HUES6 (cell line): Measurements from ENCODE around the gene GCNT4.

ENCODE experiments used
- H3K27ac ChIP-seq: 2 replicates; pipeline ENCODE4 v1.7.0; 2013; ENCODE audit warnings: low read depth, mild to moderate bottlenecking, low read length, inconsistent platforms
- H3K27me3 ChIP-seq: 2 replicates; pipeline ENCODE4 v1.6.1; 2013; ENCODE audit warnings: low read length; ENCODE audit not compliant: control insufficient read depth, insufficient read depth
- H3K36me3 ChIP-seq: 2 replicates; pipeline ENCODE4 v1.6.1; 2013; ENCODE audit warnings: low read length; ENCODE audit not compliant: control insufficient read depth, insufficient read depth
- H3K4me1 ChIP-seq: 2 replicates; pipeline ENCODE4 v1.6.1; 2013; ENCODE audit warnings: low read length; ENCODE audit not compliant: control insufficient read depth, insufficient read depth
- H3K4me3 ChIP-seq: 2 replicates; pipeline ENCODE4 v1.5.1; 2013; ENCODE audit warnings: low read depth, low read length
- H3K9ac ChIP-seq: one replicate; pipeline ENCODE4 v1.6.1; 2013; ENCODE audit warnings: mild to moderate bottlenecking, low read length
- H3K9me3 ChIP-seq: 2 replicates; pipeline ENCODE4 v1.6.1; 2013; ENCODE audit warnings: low read depth, low read length; ENCODE audit not compliant: control insufficient read depth, insufficient read depth

The GCNT4 gene

DNA sequence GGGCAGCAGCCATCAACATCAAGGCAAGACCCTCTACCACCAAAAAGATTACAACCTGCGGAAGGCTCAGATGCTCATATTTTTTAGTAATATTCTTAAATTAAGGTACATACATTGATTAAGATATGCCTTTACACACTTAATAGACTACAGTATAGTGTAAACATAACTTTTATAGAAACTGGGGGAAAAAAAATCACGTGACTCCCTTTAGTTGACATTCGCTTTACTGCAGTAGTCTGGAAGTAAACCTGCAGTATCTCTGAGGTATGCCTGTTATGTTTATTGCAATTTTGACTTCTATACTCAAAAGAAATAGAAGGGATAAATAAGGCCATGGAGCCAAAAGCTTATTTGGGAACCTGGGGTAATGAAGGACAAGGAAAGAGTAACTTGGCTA, 15.1 kb upstream of the GCNT4 start:
- Histone ChIP-seq H3K4me3 (no peak overlapping the region), H3K9me3 (no peaks in the 10 kb centered on the region), H3K36me3 (no peaks in the 10 kb centered on the region), H3K27ac (no peak overlapping the region), H3K27me3 (no peaks in the 10 kb centered on the region), H3K9ac (no peak overlapping the region), H3K4me1 (no peaks in the 10 kb centered on the region)

DNA sequence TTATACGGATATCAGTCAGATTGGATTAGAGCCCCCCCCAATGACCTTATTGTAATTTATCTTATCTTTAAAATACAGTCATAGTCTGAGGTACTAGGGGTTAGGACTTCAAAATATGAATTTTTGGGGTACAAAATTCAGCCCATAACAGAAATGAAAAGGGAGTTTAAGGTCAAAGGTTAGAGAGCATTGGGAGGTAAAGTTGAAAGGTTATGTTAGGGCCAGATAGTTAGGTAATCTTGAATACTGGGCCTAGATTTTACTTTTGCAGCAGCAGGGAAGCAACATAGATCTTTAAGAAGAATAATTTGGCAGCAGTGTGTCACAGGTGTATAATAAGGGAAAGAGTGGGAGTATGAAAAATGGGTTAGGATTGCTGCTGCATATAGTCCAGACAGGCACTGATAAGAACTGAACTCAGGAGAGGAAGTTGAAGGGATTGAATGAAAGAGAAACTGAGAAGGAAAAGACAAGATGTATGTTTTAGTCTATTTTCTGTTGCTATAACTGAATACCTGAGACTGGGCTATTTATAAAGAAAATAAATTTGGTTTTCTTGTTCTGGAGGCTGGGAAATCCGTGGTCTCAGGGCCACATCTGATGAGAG, 10.7 kb upstream of the GCNT4 start:
- no peaks in the 10 kb centered on the region for H3K9me3 ChIP-seq
- H3K9ac ChIP-seq, result no peak overlapping the region
- H3K27me3 ChIP-seq, result no peaks in the 10 kb centered on the region
- H3K27ac ChIP-seq, result no peak overlapping the region
- H3K4me1 ChIP-seq, result no peaks in the 10 kb centered on the region
- H3K36me3 ChIP-seq, result no peaks in the 10 kb centered on the region
- no peak overlapping the region for H3K4me3 ChIP-seq

DNA sequence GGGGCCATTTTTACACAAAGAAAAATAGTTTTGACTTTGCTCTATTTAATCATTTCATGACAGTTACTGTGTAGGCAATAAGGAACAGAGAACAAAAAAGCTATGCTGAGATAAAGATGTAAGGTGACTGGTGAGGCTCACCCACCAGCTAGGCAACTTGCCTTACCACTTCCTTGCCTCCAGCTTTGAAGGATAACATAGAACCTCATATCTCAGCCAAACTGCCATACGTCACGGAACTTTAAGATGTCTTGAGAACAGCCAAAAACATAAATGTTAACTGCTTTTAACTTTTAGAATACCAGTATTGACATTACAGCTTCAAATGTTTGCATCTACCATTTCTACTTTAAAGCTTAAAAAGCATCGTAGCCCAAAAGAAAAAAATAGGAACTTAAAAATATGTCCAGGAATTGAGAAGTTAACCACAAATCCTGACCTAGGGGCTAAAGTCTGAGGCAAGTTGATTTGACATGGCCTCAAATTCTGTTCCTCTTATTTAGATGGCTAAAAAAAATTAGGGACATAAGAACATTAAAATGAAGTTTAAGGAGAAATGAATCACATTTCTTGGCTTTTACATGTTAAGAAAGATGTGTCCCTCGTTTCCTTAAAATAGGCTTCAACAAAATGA, 7.7 kb upstream of the GCNT4 start:
- Histone ChIP-seq H3K9ac (no peak overlapping the region), H3K27me3 (no peaks in the 10 kb centered on the region), H3K4me1 (peaks cover 16% of the 10 kb centered on the region), H3K27ac (no peak overlapping the region), H3K9me3 (no peaks in the 10 kb centered on the region), H3K36me3 (no peaks in the 10 kb centered on the region), H3K4me3 (no peak overlapping the region)

- Histone ChIP-seq H3K27me3 (peaks cover 9% of the 10 kb centered on the region), H3K9ac (no peak overlapping the region), H3K9me3 (no peaks in the 10 kb centered on the region), H3K4me3 (no peak overlapping the region), H3K27ac (no peak overlapping the region), H3K4me1 (peaks cover 25% of the 10 kb centered on the region), H3K36me3 (no peaks in the 10 kb centered on the region)
Observed at GRCh38 chr5:75058986-75059535, 6.7 kb upstream of the GCNT4 start.

- Histone ChIP-seq H3K36me3 (no peaks in the 10 kb centered on the region), H3K27me3 (peaks cover 24% of the 10 kb centered on the region), H3K9me3 (no peaks in the 10 kb centered on the region), H3K4me3 (no peak overlapping the region), H3K9ac (no peak overlapping the region), H3K4me1 (peaks cover 25% of the 10 kb centered on the region), H3K27ac (no peak overlapping the region)
Observed at GRCh38 chr5:75057561-75057960, 5.2 kb upstream of the GCNT4 start.

DNA sequence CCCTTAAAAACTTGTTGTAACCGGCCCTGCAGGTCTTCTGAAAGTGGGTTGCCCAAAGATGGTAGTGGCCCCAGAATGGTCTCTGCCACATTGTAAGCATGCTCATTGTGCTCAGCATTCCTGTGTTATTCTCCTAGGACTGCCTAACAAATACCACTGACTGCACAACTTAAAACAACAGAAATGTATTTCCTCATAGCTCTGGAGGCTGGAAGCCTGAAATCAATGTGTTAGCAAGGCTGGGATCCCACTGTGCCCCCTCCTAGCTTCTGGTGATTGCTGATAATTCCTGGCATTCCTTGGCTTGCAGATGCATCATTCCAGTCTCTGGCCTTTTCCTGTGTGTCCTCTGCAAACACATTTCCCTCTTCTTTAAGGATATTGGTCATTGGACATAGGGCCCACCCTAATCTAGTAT, 3.4 kb upstream of the GCNT4 start:
- peaks cover 43% of the 10 kb centered on the region for H3K27me3 ChIP-seq
- peak overlapping the region; percentile 5; the same call in 1 of the 2 replicates for H3K4me3 ChIP-seq
- no peaks in the 10 kb centered on the region for H3K36me3 ChIP-seq
- peaks cover 37% of the 10 kb centered on the region for H3K4me1 ChIP-seq
- H3K27ac ChIP-seq, result peak overlapping the region; percentile 64; the same call in 1 of the 2 replicates
- H3K9ac ChIP-seq, result peak overlapping the region; percentile 74
- no peaks in the 10 kb centered on the region for H3K9me3 ChIP-seq

GRCh38 chr5:75054134-75054930, 2.0 kb upstream of the GCNT4 start:
- no peaks in the 10 kb centered on the region for H3K9me3 ChIP-seq
- no peaks in the 10 kb centered on the region for H3K36me3 ChIP-seq
- peak overlapping the region; percentile 94 for H3K9ac ChIP-seq
- H3K27ac ChIP-seq, result peak overlapping the region; percentile 63; the same call in 1 of the 2 replicates
- peaks cover 45% of the 10 kb centered on the region for H3K27me3 ChIP-seq
- H3K4me1 ChIP-seq, result peaks cover 48% of the 10 kb centered on the region
- H3K4me3 ChIP-seq, result peak overlapping the region; percentile 86

- peak overlapping the region; percentile 94 for H3K9ac ChIP-seq
- H3K36me3 ChIP-seq, result no peaks in the 10 kb centered on the region
- peak overlapping the region; percentile 86 for H3K4me3 ChIP-seq
- peak overlapping the region; percentile 63; the same call in 1 of the 2 replicates for H3K27ac ChIP-seq
- H3K9me3 ChIP-seq, result no peaks in the 10 kb centered on the region
- peaks cover 48% of the 10 kb centered on the region for H3K4me1 ChIP-seq
- peaks cover 45% of the 10 kb centered on the region for H3K27me3 ChIP-seq
Observed at GRCh38 chr5:75053304-75054133, 1.2 kb upstream of the GCNT4 start.

GRCh38 chr5:75053054-75053303, 621 bp upstream of the GCNT4 start:
- H3K27me3 ChIP-seq, result peaks cover 45% of the 10 kb centered on the region
- no peaks in the 10 kb centered on the region for H3K9me3 ChIP-seq
- H3K9ac ChIP-seq, result peak overlapping the region; percentile 94
- peaks cover 48% of the 10 kb centered on the region for H3K4me1 ChIP-seq
- H3K36me3 ChIP-seq, result no peaks in the 10 kb centered on the region
- no peak overlapping the region for H3K27ac ChIP-seq
- H3K4me3 ChIP-seq, result peak overlapping the region; percentile 86

DNA sequence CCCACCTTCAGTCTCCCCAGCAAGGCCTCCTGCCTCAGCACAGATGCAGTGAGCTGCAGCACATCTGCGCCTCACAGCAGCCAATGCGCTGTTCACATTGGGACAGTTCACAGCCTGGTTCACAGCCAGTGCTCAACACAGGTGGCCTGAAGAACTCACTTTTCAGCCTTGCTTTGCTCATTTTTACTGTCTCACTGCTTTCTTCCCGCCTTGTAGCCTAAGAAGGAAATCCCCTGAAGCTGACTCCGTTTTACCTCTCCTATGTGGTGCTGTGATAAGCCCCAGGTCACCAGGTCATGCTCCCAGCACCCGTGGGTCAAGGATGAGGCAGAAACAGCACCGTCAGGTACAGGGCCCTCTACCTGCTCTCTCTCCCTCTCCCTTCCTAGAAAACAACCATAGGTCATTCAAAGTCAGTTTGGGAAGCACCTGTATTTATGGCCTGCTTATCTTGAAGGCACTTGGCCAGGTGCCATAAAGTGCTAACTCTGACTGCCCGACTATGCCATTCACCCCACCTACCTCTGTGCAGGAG, 1.1 kb downstream of the GCNT4 start:
- H3K4me1 ChIP-seq, result peaks cover 44% of the 10 kb centered on the region
- no peaks in the 10 kb centered on the region for H3K9me3 ChIP-seq
- H3K27ac ChIP-seq, result no peak overlapping the region
- peak overlapping the region; percentile 86 for H3K4me3 ChIP-seq
- peaks cover 4% of the 10 kb centered on the region; the same call in 1 of the 2 replicates for H3K36me3 ChIP-seq
- peaks cover 45% of the 10 kb centered on the region for H3K27me3 ChIP-seq
- peak overlapping the region; percentile 25 for H3K9ac ChIP-seq
